Lung microvascular endothelial cell (primary cell): ENCODE data around the gene LHX4. TPM values are rescaled to one million over a fixed set of nuclear protein-coding genes. Genes with fewer than 3 reads are reported as not detected.
A peak's percentile ranks its signal among the peaks of the same experiment; 100 is the strongest.

Experiments used
- DNase-seq, 2 donors: peaks; one replicate each; pipeline versions ENCODE4 v3.0.0 to v3.0.0-alpha.2; 2010; ENCODE audit warnings: low read depth in 2 of 2
- total RNA-seq: library from RNA; depleted of rRNA; stranded (reverse); fragments of >200 nt; gene quantifications from 2 replicates; pipeline ENCODE4 v1.2.1, GENCODE V29; 2014

Gene LHX4
- total RNA-seq, 1 donor from 2014 or later, result not detected

DNA sequence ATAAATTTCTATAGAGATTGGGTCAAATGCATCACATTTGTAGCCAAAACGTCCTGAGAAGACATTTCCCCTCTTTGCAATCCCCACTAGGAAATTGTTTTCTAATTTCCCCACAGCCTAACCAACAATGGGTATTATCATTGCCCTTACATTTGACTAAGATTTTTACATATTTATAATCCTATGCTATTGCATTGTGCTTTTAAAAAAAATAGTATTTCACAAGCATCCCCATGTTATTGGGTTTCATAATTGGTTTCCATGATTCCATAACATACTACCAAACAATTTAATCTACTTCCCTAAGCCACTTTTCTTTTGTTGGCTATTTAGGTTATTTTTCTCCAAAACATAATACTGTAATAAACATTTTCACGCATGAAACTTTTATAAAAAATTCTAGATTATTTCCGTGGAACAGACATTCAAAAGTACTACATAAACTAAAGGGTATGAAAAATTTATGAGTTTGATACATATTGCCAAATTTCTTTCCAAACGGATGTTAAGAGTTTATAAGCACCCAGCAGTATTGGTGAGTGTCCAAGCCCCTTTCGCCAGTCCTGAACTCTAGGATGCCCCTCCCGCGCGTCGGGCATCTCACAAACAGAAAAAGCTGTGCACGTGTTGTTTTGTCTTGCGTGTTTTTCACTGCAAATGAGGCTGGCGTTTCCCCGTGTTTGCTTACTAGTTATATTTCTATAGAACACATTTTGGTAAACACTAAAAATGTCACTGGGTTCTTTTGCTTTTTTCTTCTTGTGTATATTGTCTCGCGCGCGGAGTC, 2.0 kb upstream of the LHX4 start:
- DNase-seq, result no peak

DNA sequence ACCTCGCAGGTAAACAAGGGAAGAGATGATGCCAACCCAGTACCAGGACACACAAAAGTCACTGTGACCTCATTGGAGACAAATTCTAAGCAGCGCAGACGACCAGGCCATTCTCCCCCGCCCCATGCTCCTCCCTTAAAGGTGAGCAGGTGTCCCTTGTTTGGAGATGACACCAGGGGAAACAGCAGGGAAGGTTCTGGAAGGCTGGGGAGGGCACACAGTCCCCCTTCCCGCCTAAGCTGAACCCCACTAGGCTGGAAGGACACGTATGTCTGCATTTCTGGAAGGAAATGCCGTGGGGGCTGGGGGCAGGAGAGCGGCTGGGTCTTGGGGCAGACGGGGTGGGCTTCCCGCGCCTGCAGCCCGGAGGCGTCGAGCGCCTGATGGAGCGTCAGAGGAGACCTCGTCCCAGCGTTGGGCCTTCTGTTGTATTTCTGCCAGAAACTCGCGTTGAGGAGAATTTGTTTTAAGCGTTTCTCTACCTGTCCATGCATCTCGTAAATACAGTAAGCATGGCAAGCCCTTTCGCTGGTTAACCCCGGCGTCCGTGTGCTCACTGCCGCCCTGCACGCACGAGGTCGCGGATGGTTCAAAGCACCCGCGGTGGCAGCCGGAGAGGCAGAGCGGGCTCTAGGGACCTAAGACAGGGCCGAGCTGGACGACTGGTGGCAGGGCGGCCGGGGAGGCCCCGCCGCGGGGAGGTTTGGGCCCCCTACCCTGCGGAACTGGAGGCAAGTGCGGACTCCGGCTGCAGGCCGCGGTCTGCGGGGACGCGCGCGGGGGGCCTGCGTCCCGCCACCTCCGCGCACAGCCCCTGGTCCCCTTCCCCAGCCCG, 1.2 kb upstream of the LHX4 start:
- peak; percentile 14 to 29 for DNase-seq

DNA sequence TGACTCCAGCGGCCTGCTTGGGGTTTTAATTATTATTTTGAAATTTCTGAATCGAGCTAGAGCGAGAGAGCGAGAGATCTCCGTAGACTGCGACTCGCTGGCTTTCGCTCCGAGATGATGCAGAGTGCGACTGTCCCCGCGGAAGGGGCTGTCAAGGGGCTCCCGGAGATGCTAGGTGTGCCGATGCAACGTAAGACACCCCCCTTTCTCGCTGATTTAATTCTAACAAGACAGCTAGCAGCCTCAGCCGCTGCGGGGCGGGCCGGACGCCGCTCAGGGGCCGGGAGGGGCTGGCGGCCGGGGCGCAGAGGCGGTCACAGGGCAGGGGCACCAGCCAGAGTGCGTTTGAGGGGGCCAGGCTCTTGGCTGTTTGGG, 339 bp downstream of the LHX4 start:
- DNase-seq, result no peak

DNA sequence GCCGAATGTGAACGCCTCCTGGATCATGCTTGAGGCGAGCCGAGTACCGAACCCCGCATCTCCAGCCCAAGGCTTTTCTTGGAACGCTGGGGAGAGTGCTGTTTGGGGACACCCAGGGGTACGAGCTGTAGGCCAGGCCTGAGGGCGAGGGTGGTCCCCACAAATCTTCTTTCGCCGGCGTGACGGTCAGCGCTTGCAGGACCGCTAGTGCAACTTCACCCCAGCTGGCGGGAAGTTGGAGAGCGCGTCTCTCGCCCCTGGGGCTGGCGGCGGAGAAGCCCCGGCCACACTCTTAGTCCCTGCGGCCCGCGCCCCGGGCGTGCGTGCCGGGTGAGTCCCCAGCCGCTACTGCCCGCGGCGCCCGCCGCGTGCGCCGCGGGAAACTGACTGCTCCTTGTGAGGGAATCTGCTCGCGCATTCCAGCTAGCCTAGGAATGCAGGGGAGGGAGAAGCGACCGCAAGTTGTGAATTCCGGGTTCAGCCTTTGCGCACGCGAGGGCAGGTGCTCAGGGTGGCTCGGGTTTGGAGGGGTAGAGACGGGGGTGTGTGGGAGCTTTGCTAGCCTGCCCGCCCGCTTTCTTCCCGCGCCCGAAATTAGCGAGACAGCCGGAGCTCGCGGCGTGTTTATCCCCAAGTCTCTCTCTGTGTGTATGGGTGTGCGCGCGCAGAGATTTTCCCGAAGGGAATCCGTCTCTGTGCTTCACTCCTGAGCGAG, 884 bp downstream of the LHX4 start:
- peak in 1 of 2 donors; percentile 36 for DNase-seq

DNA sequence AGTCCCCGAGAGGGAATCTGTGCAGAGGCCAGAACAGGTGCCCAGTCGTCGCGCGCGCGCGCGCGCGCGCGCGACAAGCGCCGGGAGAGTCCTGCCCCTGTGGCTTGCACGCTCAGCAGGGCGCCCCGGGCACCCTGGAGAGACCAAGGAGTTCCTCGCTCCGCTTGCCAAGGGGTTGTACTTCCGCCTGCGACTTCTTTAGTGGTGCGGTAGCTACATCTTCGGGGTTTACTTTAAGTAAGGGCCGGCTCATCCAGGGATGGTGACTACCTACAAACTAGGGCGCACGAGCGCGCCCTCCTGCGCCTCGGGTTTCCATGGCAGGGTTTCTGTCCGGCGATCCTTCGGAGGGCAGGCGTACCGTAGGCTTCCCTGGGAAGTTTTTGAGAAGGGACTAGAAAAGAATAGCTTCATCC, 1.4 kb downstream of the LHX4 start:
- peak; percentile 26 to 41 for DNase-seq

DNA sequence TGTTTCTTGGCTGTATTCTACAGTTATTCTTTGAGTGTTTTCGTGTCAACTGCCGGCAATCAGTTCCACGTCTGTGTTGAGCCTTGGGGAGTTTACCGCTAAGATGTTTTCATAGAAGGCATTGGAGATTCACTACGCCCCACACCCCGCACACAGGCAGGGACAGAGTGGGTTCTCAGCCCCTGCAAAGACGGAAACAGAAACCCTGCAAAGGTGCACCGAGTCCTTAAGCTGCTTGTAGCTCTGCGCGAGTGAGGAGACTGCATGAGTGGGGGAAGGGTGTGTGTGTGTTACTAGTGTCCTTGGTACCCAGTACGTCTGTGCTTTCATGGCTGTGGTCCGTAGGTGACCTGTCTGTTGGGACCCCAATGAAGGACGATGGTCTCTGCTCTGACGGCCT, 1.9 kb downstream of the LHX4 start:
- no peak for DNase-seq

DNA sequence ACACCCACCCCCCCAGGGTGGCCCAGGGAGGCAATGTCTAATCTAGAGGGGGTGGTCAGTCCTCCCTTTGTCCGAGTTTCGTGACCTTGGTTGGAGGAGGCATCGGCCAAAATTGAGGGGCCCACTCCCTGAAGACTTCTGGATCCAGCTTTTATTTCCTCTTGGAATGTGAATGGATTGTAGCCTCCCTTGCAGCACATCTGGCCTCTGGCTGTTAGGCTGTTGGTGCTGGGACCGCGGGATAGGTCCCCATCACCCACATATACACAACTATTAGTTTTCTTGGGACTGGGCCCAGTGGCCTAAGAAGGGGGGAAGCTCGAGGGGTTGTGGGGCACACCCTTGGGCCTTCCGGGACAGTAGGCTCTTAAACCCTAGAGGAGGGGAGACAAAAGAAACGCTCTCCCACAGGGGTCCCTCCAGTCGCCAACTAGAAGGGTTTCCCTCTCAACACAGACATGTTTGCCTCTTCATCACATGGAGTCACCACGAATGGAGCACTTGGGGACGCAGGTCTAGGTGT, 2.5 kb downstream of the LHX4 start:
- no peak for DNase-seq

DNA sequence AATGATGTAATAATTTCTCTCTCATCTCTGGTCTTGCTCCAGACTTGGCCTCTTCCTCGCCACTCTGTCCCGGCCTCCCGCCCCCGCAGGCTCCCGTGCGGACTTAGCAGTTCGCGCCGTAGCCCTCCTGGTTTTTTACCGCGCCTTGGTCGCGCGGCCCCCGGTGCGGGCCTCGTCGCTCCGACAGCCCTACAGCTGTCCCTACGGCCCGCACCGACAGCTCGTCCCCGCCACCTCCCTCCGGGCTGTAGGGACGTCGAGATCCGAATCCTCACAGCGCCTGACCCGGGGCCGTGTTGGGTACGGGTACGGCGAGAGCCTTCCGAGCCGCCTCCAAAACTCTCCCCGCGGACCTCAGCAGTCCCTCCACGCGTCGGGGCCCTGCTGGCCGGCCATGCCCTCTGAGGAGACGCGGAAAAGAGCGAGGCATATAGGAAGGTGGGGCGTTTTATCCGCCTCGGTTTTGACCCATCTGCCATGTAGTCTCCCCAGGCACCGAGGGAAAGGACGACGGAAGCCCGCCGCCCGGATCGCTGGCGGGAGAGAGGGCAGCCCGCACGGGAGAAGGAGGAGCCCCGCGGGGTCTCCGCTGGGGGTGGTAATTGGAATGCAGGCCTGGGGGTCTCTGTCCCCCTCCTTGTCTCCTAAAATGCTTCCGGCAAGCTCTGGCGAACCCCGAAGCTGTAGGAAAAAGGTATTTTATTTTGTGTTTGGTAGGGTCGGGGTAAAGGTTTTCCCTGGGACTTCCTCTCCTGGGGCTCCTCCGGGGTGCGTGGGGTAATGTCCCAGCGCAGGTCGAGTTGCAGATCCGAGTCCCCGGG, 3.3 kb downstream of the LHX4 start:
- no peak for DNase-seq

DNA sequence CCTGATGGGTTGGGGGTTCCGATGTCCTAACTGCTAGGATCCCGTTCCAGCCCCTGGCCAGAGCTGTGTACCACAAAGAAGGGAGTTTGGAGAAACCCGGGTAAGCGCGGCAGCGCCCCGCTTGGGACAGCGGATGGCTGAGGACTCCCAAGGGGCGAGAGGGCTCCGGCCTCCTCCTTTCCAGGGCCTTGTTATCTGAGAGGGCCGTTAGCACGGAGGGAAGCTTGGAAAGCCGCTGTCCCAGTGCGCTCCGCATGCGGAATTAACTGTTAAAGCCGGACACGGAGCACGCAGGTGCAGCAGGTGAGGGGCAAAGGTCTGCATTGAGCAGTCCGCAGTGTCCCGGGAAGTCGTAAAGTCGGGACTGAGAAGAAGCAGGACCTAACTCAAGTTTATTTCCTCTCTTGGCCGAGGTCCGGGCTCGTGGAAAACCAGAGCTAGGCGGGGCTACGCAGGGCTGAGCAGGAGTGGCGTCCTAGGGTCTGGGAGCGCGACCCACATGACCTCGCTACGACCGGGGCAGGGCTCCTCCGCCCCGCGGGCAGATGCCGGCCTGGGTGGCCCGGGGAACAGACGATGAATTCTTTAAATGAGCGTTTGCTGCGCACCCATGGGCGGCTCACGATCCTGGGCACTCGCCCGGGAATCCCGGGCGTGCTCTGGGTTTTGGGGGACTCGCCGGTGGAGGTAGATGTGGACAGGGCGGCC, 4.5 kb downstream of the LHX4 start:
- no peak for DNase-seq

DNA sequence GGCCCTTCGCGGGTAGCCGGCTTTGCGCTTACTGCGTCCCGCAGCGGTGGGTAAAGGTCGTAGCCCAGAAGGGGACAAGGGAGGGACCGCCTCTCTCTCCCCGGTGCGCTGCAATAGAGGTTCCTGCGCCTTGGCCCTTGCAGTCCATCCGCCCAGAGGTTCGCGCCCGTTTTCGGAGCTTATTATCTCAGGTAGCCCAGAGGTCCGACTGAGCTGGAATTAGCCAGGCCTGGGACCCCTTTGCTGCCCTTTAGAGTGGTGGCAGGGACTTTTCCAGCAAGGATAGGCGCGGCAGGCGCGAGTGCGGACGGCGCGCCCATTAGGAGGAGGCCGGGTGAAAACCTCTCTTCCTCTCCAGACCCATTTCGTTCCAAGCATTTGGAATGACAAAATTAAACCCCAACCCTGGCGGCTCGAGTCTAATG, 5.0 kb downstream of the LHX4 start:
- DNase-seq, result no peak

DNA sequence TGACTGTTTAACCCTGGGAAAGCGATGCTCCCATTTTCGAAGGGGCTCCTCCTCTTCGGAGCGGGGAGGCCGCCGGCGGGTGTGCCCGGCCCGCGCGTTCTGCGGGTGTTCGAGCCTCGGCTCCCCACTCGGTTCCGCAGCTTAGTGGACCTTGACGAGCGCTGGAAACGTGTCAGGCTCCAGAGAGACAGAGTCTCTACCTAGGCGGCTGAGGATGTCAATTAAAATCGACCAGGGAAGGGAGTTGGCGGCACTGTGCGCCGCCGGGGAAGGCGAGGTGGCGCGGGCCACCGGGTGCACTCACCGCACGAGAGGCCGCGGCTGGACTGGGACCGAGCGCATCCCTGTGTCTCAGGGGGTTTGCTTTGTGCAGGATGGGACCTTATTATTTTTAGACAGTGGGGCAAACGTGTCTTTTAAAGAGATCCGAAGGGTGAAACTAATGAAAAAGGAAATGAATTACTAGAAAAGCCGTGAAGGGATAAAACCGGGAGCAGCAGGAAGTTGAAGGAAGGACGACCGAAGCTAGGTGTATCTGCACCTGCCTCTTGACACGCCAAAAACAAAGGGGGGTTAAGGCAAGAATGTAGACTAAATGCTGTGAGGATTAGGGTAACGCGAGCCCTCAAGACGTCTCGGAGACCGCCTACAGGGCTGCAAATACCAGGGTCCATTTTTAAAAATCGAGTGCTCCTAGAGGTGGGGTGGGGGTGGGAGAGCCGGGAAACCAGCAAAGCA, 5.6 kb downstream of the LHX4 start:
- no peak for DNase-seq

DNA sequence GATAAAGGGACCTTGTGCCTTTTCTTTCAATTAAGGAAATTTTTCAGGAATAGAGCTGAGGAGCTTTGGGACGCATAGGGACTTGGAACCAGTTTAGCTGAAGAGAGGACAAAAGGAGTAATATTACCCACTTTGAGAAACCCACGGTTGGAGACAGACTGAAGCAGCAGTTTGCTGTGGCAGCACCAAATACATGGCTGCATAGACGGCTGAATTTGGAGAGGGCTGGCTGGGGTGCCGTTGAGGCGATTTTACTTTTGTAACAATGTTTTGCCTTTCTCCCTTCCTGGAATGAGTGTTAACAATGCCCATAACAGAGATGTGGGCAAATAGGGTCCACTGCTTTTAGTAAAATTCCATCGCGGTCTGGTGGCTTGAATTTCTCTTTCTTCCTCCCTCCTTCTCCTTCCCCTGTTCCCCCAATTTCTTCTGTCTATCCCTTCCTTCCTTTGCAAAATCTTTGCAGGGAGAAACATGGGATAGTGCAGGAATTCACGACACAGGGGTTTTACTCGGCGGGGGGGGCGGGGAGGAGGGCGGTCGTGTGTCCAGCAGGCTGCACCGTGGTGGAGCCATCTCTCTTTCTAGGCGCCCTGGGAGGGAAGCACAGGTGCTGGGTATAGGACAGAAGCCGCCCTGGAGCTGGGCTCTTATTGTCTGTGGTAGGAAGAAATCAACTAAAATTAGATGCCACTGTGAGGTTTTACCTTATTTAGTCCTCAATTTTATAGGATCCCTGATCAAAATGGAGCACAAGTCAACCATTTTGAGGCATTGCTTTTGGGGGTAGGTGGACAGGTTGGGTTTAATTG, 6.8 kb downstream of the LHX4 start:
- DNase-seq, result no peak

DNA sequence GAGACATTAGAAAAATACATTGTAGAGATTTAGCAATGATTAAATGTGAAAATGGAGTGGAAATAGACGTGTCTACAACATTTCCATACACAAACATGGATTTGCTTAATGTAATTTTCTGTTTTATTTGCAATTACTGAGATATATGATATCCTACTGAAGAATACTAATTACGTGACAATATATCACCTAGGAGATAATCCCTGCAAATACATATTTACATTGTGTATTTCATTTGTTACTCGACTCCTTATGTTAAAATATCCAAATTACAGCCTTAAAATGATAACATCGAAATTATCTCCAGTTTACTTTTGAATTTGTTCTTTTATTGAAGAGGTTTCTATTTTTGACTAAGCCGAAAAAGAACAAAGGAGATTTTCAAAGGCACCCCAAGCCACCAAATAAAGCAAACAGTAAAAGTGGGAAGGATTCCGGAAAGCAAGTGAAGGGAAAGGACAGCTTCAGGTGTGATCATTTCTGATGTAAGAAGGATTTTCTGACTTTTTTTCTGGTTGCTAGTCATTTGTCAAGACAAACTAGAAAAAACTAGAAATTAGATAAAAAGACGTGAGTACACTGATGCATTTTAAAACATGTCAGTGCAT, 7.9 kb downstream of the LHX4 start:
- no peak for DNase-seq

DNA sequence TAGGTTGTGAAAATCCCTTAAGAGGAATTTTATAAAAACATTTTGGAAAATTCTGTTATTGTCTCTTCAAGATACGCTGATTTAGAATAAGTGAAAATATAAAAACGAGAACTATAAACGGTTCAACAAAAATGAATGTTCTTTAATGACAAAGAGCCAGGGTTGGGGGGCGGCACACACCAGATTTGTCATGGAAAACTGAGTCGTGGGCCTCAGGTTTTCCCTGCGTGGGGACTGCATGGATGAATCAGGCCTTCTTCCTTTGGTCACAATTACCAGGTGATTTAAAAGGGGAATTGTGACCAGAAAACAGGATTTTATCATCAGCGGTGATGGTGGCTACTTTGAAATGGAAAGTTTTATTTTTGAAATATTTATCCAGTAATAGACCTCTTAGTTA, 8.6 kb downstream of the LHX4 start:
- DNase-seq, result no peak

DNA sequence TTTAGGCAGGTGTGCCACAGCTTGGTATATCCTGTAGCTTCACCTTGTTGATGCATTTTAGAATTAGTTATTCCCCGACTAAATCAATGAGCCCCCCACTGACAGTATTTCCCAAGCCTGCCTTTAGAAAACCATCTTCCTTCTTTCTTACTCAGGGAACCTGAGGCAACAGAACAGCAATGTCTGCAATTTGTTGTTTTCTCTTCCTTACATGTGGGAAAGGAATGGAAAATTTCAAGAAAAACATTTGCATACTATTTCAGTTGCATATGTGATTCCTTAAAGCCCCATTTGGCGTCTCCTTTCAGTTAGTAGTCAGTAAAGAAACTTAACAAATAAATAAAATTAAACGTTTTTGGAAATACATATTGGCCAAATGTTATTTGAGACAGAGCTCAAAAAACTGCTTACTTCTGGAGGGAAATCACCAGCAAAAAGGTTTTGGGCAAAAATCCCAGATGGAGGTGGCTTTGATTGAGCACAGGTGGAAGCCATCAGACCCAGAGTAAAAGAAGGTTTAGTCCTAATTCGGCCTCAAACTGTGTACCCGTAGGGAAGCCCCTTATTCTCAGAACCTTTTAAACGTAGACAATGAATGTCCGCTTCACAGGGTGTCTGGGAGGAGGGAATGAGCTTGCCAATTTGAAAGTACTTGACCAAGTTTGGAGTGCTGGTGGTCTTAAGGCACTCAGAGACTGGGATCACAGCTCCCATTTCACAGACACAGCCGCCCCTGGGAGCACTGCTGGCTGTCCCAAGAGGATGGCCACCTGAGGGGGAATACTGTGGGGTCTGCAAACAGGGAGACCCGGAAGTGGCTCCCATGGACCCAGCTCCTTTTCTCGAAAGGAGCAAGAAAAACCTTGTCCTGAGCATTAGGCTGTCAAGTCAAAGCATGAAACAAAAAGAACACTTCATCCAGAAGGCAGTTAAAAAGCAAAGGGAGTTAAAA, 9.4 kb downstream of the LHX4 start:
- DNase-seq, result no peak

DNA sequence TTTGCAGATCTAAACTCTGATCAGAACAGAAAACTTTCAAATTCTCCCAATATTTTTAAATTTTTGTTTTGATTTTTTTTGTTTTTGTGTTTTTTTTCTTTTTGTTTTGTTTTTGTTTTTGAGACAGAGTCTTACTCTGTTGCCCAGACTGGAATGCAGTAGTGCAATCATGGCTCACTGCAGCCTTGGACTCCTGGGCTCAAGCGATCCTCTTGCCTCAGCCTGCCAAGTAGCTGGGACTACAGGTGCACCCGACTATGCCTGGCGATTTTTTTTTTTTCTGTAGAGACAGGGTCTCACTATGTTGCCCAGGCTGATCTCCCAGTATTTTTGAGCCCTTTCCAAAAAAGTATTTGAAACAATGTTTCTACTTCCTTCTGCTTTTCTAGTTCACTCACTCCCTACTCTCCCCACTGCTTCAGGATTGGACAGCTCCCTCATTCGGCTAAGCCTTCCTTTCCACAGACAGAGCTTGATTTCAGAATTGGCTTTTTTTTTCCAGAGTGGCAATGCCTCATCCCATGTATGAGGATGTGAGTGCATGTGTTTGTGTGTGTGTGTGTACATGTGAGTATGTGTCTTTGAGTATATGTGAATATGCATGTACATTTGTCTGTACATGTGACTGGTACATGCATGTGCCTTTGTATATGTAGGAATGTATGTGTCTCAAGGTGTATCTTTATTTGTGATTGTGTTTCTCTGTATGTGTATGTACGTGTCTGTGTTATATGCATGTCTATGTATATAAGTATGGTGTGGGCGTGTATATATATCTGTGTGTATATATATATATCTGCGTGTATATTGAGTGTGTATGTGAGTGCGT, 11.9 kb downstream of the LHX4 start:
- peak; percentile 26 to 27 for DNase-seq
